Activated CD8-positive, alpha-beta memory T cell treated with anti-CD3 and anti-CD28 coated beads, Interleukin-2, amount 50 U/mL, for 1 hour (primary cell): ENCODE data around the gene CADPS2.
"Not testable (repeated sequence)": the region's sequence is repeated elsewhere in the genome, so short reads cannot be mapped to it uniquely, and the experiment has no call there.

Source experiments
- DNase-seq: peaks from one replicate; pipeline ENCODE4 v3.0.0-alpha.2; 2020; ENCODE audit errors: extremely low read depth

CADPS2 gene

DNA sequence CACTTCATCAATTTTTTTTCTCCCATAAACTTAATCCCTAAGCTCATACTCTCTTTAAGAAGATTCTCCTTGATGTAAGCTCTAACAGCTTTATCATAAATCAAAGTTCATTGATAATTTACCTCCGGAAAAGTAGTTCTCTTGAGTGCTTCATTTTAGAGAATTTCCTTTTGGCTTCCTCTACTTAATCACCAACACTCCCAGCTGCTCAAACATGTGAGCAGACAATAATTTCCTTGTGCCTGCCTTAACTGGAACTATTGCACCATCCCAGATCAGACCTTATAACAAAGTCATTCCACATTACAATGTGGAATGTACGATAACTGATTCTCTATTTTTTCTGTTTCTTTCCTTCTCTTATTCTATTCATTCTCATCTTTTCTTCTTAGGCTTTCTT lies 587.6 kb downstream of the CADPS2 start:
- no peak for DNase-seq

DNA sequence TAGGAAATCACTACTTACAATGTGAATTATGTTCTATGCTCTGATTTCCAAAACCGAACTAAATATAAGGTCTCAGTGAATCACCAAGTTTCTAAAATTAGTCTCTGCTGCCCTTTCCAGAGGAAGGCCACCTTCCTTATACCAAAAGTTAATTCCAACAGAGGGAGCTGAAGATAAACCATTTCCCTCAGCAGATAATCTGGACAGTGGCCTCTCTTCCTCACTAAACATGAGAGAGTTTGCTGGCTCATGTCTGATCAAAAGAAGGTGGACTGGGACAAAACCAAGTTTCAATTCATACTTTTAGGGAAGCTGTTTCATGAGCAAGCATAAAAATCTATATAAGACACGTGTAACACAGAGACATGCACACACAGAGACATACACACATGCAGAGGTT lies 588.1 kb downstream of the CADPS2 start:
- DNase-seq: no peak

DNA sequence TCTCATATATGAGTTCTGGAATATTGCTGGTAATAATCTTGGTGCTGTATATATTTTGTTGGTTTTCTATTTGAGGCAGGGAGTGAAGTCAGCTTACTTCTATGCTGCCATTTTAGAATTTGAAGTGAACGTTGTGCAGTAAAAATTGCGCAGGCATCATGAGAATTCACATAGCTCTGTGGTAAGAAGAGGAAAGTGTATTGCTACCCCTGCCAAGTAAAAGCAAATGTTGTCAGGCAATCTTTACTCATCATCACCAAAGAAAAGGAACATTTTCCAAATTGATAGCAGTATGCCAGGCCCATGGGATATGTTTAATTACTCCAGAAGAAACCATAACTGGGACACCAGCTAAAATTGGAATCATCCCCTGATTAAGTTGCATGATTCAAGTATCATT lies 595.1 kb downstream of the CADPS2 start:
- DNase-seq: no peak

DNA sequence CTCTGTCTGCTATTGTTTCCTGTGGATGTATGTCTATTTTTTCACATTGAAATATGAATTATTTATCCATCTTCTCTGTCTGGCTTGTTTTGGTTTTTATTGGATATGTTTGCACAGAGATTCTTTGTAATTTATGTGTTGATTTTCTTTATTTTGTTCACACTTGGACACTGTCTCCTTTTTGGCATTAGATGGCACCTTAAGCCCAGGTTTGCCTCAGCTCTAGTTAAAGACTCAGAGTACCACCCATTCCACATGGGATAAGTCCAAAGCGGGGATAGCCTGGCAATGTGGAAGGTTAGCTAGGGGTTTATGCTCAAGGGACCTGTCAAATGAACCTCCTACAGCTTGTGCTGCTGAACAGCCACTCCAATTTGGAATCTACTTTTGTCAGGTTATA lies 595.8 kb downstream of the CADPS2 start:
- no peak for DNase-seq

DNA sequence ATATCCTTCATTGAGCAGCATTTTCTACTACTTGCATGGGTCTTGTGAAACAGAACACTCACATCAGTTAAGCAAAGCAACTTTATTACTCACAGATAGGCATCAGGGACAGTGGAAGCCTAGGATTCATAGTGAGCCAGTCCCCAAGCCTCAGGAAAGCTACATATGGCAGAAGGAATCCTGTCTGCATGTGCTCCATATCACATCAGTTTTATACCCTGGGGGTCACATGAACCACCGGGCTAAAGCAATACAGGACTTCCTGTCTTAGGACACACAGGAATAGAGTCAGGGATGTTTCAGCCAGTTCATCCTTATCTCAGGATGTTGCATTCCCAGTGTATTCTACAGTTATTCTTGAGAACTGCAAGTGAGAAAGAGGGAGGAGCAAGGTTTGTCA lies 596.8 kb downstream of the CADPS2 start:
- no peak for DNase-seq

DNA sequence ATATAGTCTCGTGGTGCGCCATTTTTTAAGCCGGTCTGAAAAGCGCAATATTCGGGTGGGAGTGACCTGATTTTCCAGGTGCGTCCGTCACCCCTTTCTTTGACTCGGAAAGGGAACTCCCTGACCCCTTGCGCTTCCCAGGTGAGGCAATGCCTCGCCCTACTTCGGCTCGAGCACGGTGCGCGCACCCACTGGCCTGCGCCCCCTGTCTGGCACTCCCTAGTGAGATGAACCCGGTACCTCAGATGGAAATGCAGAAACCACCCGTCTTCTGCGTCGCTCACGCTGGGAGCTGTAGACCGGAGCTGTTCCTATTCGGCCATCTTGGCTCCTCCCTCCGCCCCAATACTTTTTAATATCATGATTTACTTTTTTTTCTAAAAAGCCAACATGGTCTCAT lies 601.7 kb downstream of the CADPS2 start:
- not testable (repeated sequence) for DNase-seq

DNA sequence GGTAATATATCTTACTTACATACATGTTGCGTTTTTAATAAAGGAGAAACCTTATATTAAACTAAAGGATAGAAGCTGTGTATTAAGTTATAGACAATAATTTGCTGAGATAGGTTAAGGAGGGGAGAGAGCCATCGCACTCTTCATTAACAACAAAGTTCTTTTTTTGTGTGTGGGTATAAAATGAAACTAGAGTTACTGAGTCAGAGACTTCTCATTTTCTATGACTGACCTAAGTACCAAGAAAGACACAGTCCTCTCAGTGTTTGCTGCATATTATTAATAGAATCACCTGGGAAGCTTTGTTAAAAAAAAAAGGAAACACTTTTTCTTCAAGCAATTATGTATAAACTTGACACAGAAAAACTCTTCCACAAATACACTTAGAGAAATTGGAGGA lies 613.1 kb downstream of the CADPS2 start:
- no peak for DNase-seq

DNA sequence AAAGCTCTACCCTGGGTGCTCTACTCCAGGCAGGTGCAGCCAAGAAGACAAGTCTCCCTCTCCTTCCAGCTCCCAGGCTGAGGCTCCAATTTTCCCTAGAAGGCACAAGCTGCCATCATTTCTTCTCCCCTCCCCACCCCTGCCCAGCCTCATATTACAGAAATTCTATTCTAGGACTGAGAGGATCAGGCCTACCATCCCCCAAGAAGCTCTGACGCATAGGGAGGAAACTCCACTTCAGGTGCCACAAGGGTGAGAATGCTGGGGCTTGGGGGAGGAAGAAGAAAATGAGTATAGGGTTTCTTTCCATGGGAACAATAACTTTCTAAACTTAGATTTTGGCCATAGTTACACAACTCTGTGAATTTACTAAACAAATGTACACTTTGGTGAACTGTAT lies 617.0 kb downstream of the CADPS2 start:
- DNase-seq: no peak
